Stomach (tissue), 4 donors: Measurements from ENCODE around the gene DNAJC10.

Experiments used
- CTCF ChIP-seq, 7 experiments: fragments of 450-650 bp in 4 of 7; fragments of 200-600 bp in 3 of 7; sonication (generic) in 3 of 7; IDR thresholded peaks; one replicate each; pipeline ENCODE4 v1.5.1; 2016 to 2019; ENCODE audit warnings: antibody characterized with exemption in 7 of 7, control low read depth in 2 of 7, mild to moderate bottlenecking in 1 of 7
- EP300 ChIP-seq: sonication (generic); formaldehyde crosslinking; IDR thresholded peaks from one replicate; pipeline ENCODE4 v1.6.1; 2017; ENCODE audit warnings: antibody characterized with exemption
- POLR2A ChIP-seq, 4 donors: fragments of 450-650 bp; IDR thresholded peaks; one replicate each; pipeline ENCODE4 v1.6.1; 2016; ENCODE audit warnings: antibody characterized with exemption in 4 of 4, control low read depth in 2 of 4, mild to moderate bottlenecking in 1 of 4, moderate library complexity in 1 of 4

- TF ChIP-seq CTCF (IDR thresholded peaks at IDR 0.05): no peak
- TF ChIP-seq EP300: no peak
- no peak for TF ChIP-seq POLR2A (IDR thresholded peaks at IDR 0.05)
These were observed 108.7 kb downstream of the DNAJC10 start for GRCh38 chr2:182824767-182825158.
